K562 (cell line): ENCODE results near the gene SMOC2. TPM values are rescaled to one million over a fixed set of nuclear protein-coding genes. Genes with fewer than 3 reads are reported as not detected.

Source experiments
- ATAC-seq: fragments of 200-7000 bp; cut with Tn5 transposase; 3 replicates; pipeline ENCODE4 v1.9.1; 2020; ENCODE audit warnings: moderate library complexity
- BruUV-seq: library from RNA; stranded (reverse); fragments of 400-500 nt; replicated peaks from 2 replicates; lab custom pipeline; 2021; lab: Mats Ljungman, UMichigan
- CTCF ChIA-PET: fragments of 300-600 bp; formaldehyde crosslinking; extraction: SDS; loops from one replicate; lab custom pipeline; 2021; ENCODE audit warnings: low intra/inter-chr PET ratio; lab: Yijun Ruan, JAX
- POLR2A ChIA-PET: fragments of 300-600, 350-650 bp; sonication (Branson Sonifier 250); formaldehyde crosslinking; extraction: SDS; loops from one replicate; lab custom pipeline; 2021; ENCODE audit warnings: antibody characterized with exemption, inconsistent platforms; lab: Yijun Ruan, JAX
- DNase-seq, 4 experiments: peaks; one replicate each; pipeline versions ENCODE4 v3.0.0 to v3.0.0-alpha.2; 2011 to 2018; ENCODE audit warnings: low spot score in 3 of 4, mixed read lengths in 3 of 4; ENCODE audit errors: extremely low read depth in 1 of 4
- FAIRE-seq: peaks from 2 replicates; lab custom pipeline; 2011; peaks lifted over from hg19 to GRCh38; lab: Jason Lieb, UNC
- H2AFZ ChIP-seq: 2 replicates; pipeline ENCODE4 v1.6.0; 2011; ENCODE audit warnings: low read depth, low read length, control low read depth, inconsistent platforms
- H3K27ac ChIP-seq: fragments of 200-600 bp; 3 replicates; pipeline ENCODE4 v1.8.0; 2011; ENCODE audit warnings: low read depth, mild to moderate bottlenecking, control low read depth, inconsistent platforms, low read length, moderate library complexity, mixed read lengths; ENCODE audit errors: extremely low read depth
- H3K27me3 ChIP-seq, 2 experiments: fragments of 300-600 bp in 1 of 2; 2 replicates in 1 of 2; 3 replicates in 1 of 2; pipeline versions ENCODE4 v1.6.0 to v1.8.0; 2011; ENCODE audit warnings: inconsistent platforms in 2 of 2, low read length in 2 of 2, mild to moderate bottlenecking in 1 of 2, mixed read lengths in 1 of 2, moderate library complexity in 1 of 2; ENCODE audit not compliant: control insufficient read depth in 2 of 2, insufficient read depth in 2 of 2
- H3K36me3 ChIP-seq: fragments of 300-600 bp; 3 replicates; pipeline ENCODE4 v1.8.0; 2011; ENCODE audit warnings: mild to moderate bottlenecking, low read length, inconsistent platforms; ENCODE audit not compliant: control insufficient read depth, insufficient read depth
- H3K4me1 ChIP-seq, 2 experiments: fragments of 200-600 bp in 1 of 2; replicated peaks in 1 of 2; 2 replicates in 1 of 2; 3 replicates in 1 of 2; pipeline versions ENCODE4 v1.5.1 to v1.8.0; 2011; ENCODE audit warnings: inconsistent platforms in 2 of 2, low read length in 2 of 2, mild to moderate bottlenecking in 1 of 2, mixed read lengths in 1 of 2, moderate library complexity in 1 of 2; ENCODE audit not compliant: control insufficient read depth in 2 of 2, insufficient read depth in 2 of 2
- H3K4me2 ChIP-seq: 2 replicates; pipeline ENCODE4 v1.6.1; 2011; ENCODE audit warnings: low read length, control low read depth, inconsistent platforms, mixed read lengths; ENCODE audit not compliant: insufficient read depth
- H3K4me3 ChIP-seq: fragments of 200-600 bp; sonication (generic), shearing (Covaris generic); 2 replicates; pipeline ENCODE4 v1.5.1; 2016; ENCODE audit warnings: control low read depth, inconsistent platforms
- H3K79me2 ChIP-seq: fragments of 200-600 bp; 3 replicates; pipeline ENCODE4 v1.8.0; 2011; ENCODE audit warnings: low read length, inconsistent platforms; ENCODE audit not compliant: control insufficient read depth, insufficient read depth
- H3K9ac ChIP-seq, 2 experiments: 2 replicates each; pipeline versions ENCODE4 v1.6.0 to v1.6.1; 2011; ENCODE audit warnings: low read depth in 2 of 2, low read length in 2 of 2, control low read depth in 1 of 2, inconsistent platforms in 1 of 2, mild to moderate bottlenecking in 1 of 2, mixed read lengths in 1 of 2; ENCODE audit not compliant: insufficient read depth in 1 of 2
- H3K9me1 ChIP-seq: one replicate; pipeline ENCODE4 v1.6.0; 2011; ENCODE audit warnings: inconsistent platforms, mild to moderate bottlenecking, low read length, moderate library complexity; ENCODE audit not compliant: control insufficient read depth, insufficient read depth
- H3K9me3 ChIP-seq: replicated peaks from 2 replicates; pipeline ENCODE4 v1.5.1; 2011; ENCODE audit warnings: low read depth, low read length, inconsistent platforms; ENCODE audit not compliant: control insufficient read depth, insufficient read depth
- H4K20me1 ChIP-seq: replicated peaks from 2 replicates; pipeline ENCODE4 v1.6.1; 2011; ENCODE audit warnings: low read length, inconsistent platforms, mixed read lengths; ENCODE audit not compliant: control insufficient read depth, insufficient read depth
- BACH1 ChIP-seq: fragments of 200-800 bp; sonication (Bioruptor generic); IDR thresholded peaks from 2 replicates; pipeline ENCODE4 v1.6.1; 2016; ENCODE audit warnings: missing genetic modification characterization, missing compliant biosample characterization
- BRF1 ChIP-seq: IDR thresholded peaks from 3 replicates; pipeline ENCODE4 v1.6.1; 2011; ENCODE audit warnings: borderline replicate concordance, mild to moderate bottlenecking; ENCODE audit not compliant: insufficient read length; ENCODE audit errors: extremely low read depth
- CREB5 ChIP-seq: fragments of 250-450 bp; sonication (Bioruptor Pico); IDR thresholded peaks from 2 replicates; pipeline ENCODE4 v1.5.0; 2020; ENCODE audit warnings: mild to moderate bottlenecking
- EP300 ChIP-seq: IDR thresholded peaks from 2 replicates; pipeline ENCODE4 v1.6.1; 2012; ENCODE audit warnings: low read length, improper control_type of control experiment
- HMGN3 ChIP-seq: IDR thresholded peaks from 2 replicates; pipeline ENCODE4 v1.6.1; 2011; ENCODE audit warnings: borderline replicate concordance, low read depth, mild to moderate bottlenecking, mixed read lengths, low read length; ENCODE audit not compliant: insufficient read length; ENCODE audit errors: extremely low read depth
- RBBP5 ChIP-seq: fragments of 200-600 bp; sonication (generic); IDR thresholded peaks from 2 replicates; pipeline ENCODE4 v1.6.1; 2012; ENCODE audit warnings: borderline replicate concordance, mild to moderate bottlenecking, low read length, control low read depth, inconsistent platforms; ENCODE audit not compliant: insufficient read depth, poor library complexity, severe bottlenecking
- SNIP1 ChIP-seq: fragments of 450-650 bp; IDR thresholded peaks from 2 replicates; pipeline ENCODE4 v1.7.1; 2017; ENCODE audit warnings: low read depth, mild to moderate bottlenecking
- SUPT5H ChIP-seq: fragments of 450-650 bp; IDR thresholded peaks from 2 replicates; pipeline ENCODE4 v1.6.1; 2016
- TBP ChIP-seq: optimal IDR thresholded peaks from 2 replicates; pipeline ENCODE3; 2011; ENCODE audit warnings: low read depth, low read length, improper control_type of control experiment
- TFAM ChIP-seq: fragments of 250-450 bp; sonication (Bioruptor Pico); conservative IDR thresholded peaks from 2 replicates; pipeline ENCODE4 v1.5.0; 2021; ENCODE audit warnings: mild to moderate bottlenecking, moderate library complexity
- ZNF280B ChIP-seq: fragments of 250-450 bp; sonication (Bioruptor Pico); IDR thresholded peaks from 2 replicates; pipeline ENCODE4 v1.5.1; 2021; ENCODE audit warnings: mild to moderate bottlenecking
- ZNF592 ChIP-seq: fragments of 450-650 bp; IDR thresholded peaks from 2 replicates; pipeline ENCODE4 v1.6.1; 2017; ENCODE audit warnings: antibody characterized with exemption, mild to moderate bottlenecking
- WGBS: fragments of 100-300 bp; shearing (Covaris generic); methylation state at CpG from one replicate; pipeline ENCODE4 v1.1.6; 2016; ENCODE audit warnings: low coverage, mixed read lengths; ENCODE audit not compliant: insufficient coverage; ENCODE audit errors: missing lambda C conversion rate; 5-methylcytosine and 5-hydroxymethylcytosine counted together
- in situ Hi-C: fragments of 300-500 bp; cut with MboI; formaldehyde crosslinking; loops from 4 replicates; pipeline ENCODE4 v1.15.0; 2018; ENCODE audit warnings: inconsistent platforms, mixed read lengths
- intact Hi-C: fragments of 100-400 bp; cut with micrococcal nuclease; formaldehyde crosslinking; loops from 2 replicates; pipeline ENCODE4 v1.14.2; 2022
- polyA plus RNA-seq, 8 experiments: library from polyadenylated mRNA; depleted of rRNA in 4 of 8; stranded (reverse) in 5 of 8; unstranded in 3 of 8; fragments of >200 nt; fragmentation: Nextera tagmentation in 2 of 8; fragmentation: Illumina TruSeq in 1 of 8; extraction: Ambion mirVana in 2 of 8; extraction: Trizol in 1 of 8; gene quantifications; 2 replicates each; pipeline versions ENCODE4 v1.2.1 to v1.2.3, GENCODE V29; 2011 to 2014; ENCODE audit warnings: inconsistent platforms in 1 of 8, missing spikeins in 1 of 8
- total RNA-seq, 7 experiments: library from RNA; depleted of rRNA in 6 of 7; stranded (reverse); fragments of >200 nt in 6 of 7; fragmentation: Illumina TruSeq in 2 of 7; extraction: Trizol in 2 of 7; gene quantifications; 2 replicates each; pipeline versions ENCODE4 v1.2.1 to v1.2.3, GENCODE V29; 2011 to 2021; ENCODE audit warnings: low replicate concordance in 1 of 7

SMOC2 gene
- total and polyA plus RNA-seq, 9 of the 15 experiments (the other 6 are each of a cell fraction or from before 2014, with no cell fraction given): 0.45 to 2.3 (median 1.1) TPM

- Histone ChIP-seq H4K20me1 (peaks cover 3% of the 10 kb centered on the region; the same call in 1 of the 2 replicates), H3K27me3 (peaks cover 5 to 29% of the 10 kb centered on the region in 2 experiments), H3K4me2 (no peak overlapping the region), H3K4me3 (no peak overlapping the region), H3K79me2 (no peaks in the 10 kb centered on the region), H3K9me1 (no peaks in the 10 kb centered on the region), H2AFZ (no peak overlapping the region), H3K9me3 (no peaks in the 10 kb centered on the region), H3K9ac (no peak overlapping the region), H3K27ac (no peak overlapping the region), H3K4me1 (no peaks in the 10 kb centered on the region), H3K36me3 (no peaks in the 10 kb centered on the region)
- intact Hi-C loops (no loop called here), in situ Hi-C loops (no loop called here)
- DNase-seq: no peak
- no peak for TF ChIP-seq SNIP1
- no peak for TF ChIP-seq HMGN3
- TF ChIP-seq SUPT5H: no peak
- TF ChIP-seq CREB5 (CRISPR knock-in tag): no peak
- TF ChIP-seq BRF1: no peak
- TF ChIP-seq BACH1 (tag): no peak
- TF ChIP-seq EP300: no peak
- TF ChIP-seq ZNF280B (CRISPR knock-in tag): no peak
- no peak for TF ChIP-seq TBP
- no peak for TF ChIP-seq TFAM (CRISPR knock-in tag)
- no peak for TF ChIP-seq ZNF592
- no peak for TF ChIP-seq RBBP5
- ATAC-seq: no peak
- WGBS: 22% methylated on average over 5 of the region's 5 CpGs
- CTCF ChIA-PET: no interaction called here
- POLR2A ChIA-PET: no interaction called here
- BruUV-seq: no TSS peak
- FAIRE-seq: no peak
Observed at GRCh38 chr6:168468045-168468444, 27.1 kb downstream of the SMOC2 start.
